SIG-M5 treated with dmso at 0.1 percent for 504 hours (cell line): Measurements from ENCODE around the gene IL4.

Experiments
- DNase-seq: peaks from one replicate; lab custom pipeline; 2025; ENCODE audit not compliant: unreplicated experiment; lab: John Stamatoyannopoulos, UW

The IL4 gene

DNA sequence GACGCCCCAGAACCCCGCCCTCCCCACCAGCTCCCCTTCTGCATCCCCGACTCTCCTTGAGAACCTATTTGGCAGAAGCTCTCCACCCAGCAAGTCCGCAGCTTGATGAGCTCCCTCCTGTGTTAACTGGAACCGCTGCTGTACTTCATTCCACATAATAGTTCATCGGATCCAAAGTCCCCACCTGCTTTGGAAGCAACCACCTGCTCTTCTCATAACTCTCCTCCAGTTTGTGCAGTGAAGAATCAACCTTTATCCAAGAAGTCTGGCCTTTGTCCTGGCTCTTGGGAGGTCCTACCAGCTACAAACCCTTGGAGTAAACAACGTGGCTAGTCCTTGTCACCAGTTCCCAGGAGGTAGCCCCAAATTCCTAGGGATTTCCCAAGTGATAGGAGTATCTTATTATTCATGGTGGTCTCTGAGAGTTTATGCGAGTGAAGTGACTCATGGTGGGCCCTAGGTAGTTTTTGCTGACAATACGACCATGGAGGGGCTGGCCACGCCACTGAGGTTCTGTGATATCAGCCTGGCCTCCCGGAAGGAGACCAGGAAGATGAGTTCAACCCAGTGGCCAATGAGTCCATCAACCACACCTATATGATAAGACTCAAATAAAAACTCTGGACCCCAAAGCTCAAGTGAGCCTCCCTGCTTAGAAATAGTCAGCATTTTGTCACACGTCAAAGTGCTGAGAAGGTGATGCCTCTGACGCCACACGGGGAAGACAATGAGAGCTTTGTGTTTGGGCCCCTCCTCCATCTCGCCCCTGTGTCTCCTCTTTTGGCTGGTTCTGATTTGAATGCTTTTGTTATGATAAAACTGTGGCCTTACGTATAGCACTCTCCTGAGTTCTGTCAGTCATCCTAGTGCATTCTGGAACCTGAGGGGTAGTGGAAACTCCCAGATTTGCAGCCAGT is 3.6 kb upstream of the IL4 start:
- DNase-seq: no peak

DNA sequence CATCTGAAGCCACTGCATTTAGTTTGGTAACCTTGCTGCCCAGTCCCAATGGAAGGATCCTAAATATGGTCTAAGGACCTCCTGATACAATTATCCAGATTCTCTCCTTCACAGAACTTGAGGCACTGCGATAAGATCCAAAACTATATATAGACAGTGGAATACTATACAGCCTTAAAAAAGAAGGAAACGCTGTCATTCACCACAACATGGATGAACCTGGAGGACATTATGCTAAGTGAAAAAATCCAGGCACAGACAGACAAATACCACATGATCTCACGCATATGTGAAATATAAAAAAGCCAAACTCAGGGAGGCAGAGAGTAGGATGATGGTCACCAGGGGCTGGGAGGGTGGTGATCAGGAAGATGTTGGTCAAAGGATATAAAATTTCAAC is 2.8 kb upstream of the IL4 start:
- DNase-seq: no peak

DNA sequence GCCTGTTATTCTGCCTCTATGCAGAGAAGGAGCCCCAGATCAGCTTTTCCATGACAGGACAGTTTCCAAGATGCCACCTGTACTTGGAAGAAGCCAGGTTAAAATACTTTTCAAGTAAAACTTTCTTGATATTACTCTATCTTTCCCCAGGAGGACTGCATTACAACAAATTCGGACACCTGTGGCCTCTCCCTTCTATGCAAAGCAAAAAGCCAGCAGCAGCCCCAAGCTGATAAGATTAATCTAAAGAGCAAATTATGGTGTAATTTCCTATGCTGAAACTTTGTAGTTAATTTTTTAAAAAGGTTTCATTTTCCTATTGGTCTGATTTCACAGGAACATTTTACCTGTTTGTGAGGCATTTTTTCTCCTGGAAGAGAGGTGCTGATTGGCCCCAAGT is 301 bp upstream of the IL4 start:
- no peak for DNase-seq

DNA sequence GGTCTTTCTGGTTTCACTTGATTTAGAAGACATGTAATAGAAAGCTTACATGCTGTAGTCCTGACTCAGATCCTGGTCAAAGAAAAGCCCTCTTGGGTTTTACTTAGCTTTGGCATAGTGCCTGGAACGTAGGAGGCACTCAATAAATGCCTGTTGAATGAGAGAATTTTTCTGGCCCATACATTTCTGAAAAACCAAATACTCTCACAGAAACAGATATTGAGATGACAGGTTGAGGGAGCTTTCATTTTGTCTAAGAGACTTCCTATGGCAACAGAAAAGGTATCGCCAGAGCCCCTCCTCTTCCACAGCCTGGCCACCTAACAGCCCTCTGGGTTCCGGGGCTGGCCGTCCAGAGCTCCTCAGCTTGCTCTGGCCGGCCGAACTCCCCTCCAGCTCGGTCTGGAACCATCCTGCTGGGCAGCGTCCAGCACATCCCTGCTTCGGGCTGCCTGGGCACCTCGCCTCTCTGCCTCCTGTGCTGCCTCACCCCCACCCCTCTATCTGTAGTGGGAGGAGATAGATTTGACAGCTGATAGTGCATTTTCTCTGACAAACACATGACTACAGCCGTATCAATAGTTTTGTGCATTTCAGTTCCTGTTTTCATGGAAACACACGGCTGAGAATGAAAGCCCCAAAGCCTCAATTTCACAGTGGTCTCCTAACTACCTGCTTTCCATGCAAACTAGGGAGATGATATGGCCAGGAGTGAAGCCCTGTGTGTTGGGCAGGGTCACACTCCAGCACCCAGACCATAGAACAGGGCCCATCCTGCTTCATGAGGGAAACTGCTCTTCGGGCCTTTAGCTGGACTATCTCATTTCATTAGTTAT is 1.1 kb downstream of the IL4 start:
- DNase-seq: peak; percentile 29

DNA sequence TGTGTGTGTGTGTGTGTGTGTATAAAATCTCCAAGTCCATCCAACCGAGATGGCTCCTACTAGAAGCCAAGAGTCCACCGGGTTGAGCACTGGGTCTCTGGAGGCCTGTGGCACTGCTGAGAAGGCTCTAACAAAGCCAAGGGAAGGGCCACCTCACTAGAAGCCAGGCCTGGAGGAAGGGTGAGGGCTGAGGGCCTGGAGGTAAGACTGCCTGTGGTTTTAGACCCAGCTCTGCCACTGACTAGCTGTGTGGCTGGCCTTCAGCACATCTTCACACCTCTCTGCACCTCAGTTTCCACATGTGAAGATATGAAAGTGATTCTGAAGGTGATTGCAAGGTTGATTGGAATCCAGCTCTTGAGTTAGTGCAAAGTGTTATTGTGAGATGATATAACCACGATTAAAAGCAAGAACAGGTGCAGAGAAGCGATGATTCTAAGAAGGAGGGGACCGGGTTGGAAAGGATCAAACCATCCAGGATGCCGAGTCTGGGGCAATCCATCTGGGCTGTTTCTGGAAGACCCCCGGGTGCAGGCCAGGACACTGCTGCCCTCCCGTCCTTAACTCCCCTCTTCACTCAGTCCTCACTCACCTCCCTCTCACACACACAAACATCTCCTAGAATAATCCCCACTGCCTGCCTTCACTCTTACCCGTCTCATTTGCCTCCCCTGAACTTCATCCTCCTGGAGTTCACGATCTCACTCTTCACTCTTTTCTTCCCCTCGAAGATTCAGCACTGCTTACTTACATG is 2.3 kb downstream of the IL4 start:
- no peak for DNase-seq

DNA sequence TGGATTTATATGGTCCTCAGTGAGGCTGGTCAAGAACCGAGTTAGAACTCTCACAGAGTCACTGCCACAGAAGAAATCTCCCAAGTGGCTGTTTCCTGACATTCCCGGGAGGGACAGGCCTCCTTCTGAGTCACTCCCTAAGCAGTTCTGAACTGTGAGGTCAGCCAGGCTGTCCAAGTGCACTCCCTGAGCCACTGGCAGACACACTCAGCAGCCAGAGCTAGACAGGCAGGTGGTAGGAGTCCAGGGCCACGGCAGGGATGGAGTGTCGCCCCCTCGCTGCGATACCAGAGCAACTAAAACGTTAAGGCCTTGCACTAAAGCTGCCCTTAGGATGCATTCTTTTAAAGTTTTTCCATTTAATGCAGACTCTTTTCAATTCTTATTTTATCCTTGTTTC is 3.4 kb downstream of the IL4 start:
- DNase-seq: no peak

DNA sequence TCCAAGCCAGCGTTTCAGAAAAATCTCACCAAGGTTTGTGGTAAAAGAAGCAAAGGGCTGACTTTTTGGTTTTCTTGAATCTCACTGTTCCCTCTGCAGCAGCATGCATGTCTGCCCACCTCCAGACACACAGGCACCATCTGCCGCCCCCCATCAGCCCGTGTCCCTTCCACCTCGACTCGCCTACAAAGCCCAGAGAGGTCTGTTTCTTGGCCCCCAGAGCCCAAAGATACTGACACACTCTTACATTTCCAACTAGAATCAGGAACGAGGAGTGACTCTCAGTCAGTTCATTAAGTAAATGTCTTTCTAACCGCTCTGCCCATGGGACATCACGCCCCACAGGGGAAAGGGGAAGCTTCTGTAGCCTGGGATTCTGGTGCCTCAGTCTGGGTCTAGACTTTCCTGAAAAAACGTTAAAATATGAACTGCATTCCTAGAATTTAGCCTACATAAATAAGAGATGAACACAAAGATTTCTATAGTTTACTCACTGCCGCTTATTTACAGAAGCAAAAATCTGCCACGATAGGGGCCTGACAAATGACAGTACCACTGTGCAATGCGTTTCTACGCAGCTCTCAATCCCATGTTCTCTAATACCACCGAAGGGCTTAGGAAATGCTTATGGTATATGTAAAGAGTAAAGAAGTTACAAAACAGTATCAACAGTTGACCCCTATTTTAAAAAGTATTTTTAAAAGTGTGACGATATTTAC is 4.1 kb downstream of the IL4 start:
- no peak for DNase-seq

DNA sequence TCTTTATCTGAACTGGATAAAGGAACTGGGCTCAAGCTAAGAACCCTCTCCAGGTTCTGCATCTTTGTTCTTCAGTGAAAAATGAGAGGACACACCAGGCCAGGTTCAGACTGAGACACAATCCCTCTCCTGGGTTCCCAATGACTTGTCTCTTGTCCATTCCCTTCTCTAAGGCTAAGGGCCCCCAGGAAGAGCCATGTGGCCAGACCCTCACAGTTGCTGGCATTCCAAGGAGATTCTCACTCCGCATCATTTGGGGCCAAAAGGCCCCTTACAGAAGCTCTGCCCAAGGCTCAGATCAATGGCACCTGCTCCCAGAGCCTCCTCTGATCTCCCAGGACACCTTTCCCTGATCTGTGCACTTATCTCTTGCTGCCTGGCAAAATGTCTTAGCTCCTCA is 4.9 kb downstream of the IL4 start:
- no peak for DNase-seq

DNA sequence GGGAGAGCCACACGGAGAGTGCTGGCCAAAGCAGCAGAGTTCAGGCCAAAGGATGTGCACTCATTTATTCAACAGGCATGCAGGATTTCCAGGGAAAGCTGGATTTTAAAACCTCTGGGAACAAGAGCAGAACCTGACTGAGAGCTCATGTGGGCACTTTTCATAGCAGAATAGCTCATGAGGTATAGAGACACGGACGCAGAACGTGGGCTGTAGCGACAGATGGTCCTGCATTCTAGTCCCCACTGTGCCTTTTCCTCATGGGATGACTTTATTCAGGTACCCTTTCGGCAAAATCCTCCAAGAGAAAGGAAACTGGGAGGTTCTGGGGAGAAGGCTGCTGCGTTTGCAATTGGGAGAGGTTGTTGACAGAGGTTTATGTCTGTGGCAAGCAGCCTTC is 5.4 kb downstream of the IL4 start:
- DNase-seq: no peak

DNA sequence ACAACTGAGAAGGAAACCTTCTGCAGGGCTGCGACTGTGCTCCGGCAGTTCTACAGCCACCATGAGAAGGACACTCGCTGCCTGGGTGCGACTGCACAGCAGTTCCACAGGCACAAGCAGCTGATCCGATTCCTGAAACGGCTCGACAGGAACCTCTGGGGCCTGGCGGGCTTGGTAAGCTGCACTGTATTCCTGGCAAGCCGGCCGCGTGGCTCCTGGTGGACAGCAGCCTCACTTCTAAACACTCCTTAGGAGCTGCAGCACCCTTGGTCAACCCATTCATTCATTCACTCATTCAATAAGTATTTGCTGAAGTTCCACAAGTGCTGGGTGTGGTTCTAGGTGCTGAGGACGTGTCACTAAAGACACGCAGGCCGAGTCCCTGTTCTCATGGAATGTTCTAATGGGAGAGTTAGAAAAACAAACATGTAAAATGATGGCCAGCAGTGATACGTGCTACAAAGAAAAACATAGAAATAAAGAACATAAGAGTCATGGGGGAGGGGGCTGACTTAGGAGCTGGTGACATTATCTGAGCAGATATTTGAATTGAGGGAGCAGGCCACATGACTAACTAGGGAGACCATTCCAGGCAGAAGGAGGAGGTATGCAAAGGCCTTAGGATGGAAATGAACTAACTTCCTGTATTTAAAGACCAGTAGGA is 6.1 kb downstream of the IL4 start:
- DNase-seq: no peak

DNA sequence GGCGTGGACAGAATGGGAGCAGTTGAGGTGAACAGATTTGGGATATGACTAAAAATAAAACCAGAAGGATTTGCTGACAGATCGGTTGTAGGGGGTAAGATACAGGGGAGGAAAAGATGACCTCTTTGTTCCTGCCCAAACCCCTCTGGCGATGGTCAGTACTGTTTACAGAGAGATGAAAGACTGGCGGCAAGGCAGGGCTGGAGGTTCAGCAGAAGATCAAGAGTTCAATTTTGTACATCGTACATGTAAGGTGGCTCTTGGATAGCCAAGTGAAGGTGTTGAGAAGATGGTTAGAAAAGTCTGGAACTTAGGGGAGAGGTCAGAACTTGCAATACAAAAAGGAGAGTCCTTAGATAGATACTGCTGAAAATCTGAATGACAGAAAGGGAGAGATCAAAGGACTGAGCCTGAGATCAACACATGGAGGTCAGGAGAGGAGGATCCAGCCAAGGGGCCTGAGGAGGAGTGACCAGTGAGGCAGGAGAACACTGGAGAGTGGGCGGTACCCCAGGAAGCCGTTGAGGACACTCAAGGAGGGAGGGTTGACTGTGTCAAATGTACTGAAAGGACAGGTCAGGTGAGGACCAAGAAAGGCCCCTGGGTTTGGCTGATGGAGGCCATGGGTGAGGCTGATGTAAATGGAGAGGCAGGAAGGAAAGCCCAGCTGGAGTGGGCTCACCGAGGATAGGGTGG is 7.1 kb downstream of the IL4 start:
- DNase-seq: no peak

DNA sequence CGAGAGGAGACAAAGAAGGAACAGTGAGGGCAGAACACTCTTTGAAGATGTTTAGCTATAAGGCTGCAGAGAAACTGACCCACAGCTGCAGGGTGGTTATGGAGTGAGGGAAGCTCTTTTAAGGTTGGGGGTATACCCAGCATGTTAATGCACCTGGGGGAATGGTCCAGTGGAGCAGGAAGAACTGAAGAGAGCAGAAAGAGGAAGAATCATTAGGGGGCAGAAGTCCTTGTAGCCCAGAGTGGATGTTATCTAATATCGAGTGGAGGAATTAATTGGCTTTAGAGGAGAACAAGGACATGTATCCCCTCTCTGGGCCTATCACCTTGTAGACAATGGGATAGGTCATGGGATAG is 7.7 kb downstream of the IL4 start:
- no peak for DNase-seq

DNA sequence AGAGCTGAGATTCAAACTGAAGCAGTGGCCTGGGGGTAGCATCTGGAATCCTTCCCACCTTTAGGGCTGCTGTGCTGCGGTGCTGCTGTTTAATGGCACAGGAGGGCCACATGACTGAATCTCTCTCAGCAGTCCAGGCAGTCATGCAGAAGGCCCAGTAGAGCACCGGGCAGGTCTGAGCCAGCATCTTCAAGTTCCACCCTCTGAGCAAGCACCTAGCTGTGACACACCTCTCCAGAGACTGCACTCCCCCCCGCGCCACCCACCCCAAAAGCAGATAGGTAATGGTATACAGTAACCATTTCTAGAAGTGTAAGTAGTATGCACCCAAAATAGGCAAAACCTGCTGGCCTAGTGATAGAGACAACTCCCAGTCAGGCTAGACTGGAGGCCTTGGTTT is 8.2 kb downstream of the IL4 start:
- no peak for DNase-seq

DNA sequence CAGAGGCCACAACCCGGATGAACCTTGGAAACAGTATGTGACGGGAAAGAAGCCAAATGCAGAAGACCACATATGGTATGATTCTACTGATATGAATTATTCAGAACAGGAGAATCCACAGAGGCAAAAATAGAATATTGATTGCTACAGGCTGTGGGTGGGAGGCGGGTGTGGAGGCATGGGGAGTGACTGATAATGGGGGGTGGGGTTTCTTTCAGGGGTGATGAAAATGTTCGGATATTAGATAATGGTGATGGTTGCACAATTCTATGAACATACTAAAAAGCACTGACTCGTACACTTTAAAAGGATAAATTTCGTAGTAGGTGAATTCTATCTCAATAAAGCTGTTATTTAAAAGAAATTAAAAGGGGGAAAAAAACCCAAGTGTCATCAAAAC is 10.7 kb downstream of the IL4 start:
- DNase-seq: no peak

DNA sequence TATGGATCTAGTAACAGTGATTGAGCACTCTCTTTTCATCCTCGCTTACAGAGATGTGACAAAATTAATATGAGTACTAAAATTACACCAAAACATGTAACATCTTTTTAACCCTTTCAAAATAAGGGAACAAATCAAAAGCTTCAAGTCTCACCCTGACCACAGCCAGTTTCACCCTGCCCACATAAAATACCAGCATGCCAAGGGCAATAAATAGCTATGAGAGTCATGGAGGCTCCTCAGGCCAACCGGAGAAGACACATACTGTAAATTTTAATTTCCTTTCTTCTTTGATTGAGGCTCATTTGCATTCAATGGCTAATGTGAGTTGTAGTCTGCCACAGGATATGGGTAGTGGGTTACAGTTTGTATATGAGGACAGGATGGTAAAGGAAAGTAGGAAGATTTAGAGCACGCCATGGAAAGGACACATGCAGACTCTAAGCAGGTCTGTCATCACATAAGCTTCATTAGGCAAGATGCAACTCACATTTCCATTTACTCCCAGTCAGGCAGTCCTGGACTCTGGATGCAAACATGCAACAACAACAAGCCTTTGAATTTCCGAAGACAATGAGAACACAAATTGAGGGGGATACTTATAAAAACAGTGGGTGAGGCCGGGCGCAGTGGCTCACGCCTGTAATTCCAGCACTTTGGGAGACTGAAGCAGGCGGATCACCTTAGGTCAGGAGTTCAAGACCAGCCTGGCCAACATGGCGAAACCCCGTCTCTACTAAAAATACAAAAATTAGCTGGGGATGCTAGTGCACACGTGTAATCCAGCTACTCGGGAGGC is 11.3 kb downstream of the IL4 start:
- no peak for DNase-seq

DNA sequence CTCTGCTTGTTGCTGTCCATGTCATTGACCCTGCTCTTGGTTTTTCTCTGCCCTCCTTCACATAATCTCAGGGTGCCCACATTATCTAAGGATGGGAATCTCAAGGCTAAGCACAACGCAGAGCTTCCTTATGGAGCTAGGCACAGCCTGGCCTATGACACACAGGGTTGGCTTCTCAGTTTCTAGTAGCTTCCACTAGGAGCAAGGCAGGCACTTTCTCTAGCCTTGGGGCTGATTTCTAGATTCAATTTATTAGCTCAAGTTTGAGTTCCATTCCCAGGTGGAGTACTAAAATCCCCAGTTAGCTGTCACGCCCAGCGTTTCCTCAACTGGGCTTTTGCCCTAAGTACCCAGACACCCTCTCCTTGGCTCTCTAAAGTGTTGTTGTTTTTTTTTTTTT is 12.4 kb downstream of the IL4 start:
- no peak for DNase-seq

DNA sequence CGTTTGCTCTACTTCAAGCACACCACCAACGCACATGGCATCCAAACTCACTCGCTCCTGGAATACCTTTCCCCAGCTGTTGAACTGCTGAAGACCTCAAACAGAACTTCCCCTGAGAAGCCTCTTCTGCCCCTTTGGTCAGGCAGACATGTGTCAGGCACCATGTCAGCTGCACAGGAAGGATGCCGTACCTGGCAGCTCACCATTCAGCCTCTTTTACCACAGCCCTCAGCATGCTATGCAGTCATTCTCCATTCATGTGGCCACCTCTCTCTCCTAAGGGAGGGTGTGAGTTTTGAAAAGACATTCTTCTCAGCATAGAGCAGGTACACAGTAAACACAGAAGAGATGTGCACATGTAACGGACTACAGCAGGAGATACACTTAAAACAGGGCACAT is 14.2 kb downstream of the IL4 start:
- DNase-seq: no peak

DNA sequence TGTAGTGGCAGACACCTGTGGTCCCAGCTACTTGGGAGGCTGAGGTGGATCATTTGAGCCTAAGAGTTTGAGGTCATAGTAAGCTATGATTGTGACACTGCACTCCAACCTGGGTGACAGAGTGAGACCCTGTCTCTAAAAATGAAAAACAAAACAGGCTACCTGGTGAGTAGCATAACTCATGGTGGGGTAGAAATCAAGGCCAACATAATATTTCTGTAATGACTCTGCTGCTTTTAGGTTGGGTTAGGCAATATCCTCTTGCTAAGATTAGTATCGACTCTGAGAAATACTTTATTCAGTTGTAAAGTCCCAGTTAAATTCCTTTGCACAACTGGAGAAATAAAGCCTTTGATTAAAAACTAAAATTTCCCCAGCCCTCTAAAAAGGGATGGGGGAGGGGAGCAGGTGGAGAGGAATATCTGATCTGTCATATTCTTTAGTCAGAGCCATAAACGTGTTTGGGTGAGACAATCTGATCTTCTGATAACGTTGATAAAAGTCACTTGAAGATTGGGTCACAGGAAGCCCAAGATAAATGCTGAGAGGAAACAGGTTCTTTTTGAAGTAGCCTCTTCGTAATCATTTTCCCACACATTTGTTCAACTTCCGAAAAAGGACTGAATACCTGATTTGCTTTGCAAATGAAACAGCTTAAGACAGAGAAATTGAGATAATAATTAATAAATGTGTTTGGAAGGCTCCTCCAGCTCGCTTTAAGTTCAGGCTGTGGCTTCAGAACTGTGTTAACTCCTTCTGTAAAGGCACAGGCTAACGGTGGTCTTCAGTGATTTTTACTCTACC is 14.9 kb downstream of the IL4 start:
- DNase-seq: no peak
